PC-3 (cell line): ENCODE data around the gene VCX2. TPM values are rescaled to one million over a fixed set of nuclear protein-coding genes. Genes with fewer than 3 reads are reported as not detected.

Source experiments
- ATAC-seq: fragments of 200-7000 bp; cut with Tn5 transposase; 2 replicates; pipeline ENCODE4 v1.9.1; 2020; ENCODE audit warnings: mild to moderate bottlenecking, moderate library complexity
- BruUV-seq: library from RNA; stranded (reverse); fragments of 400-500 nt; replicated peaks from 2 replicates; lab custom pipeline; 2021; lab: Mats Ljungman, UMichigan
- CTCF ChIA-PET: fragments of 300-600 bp; sonication (Branson Sonifier 250); formaldehyde crosslinking; loops from one replicate; lab custom pipeline; 2022; ENCODE audit warnings: antibody characterized with exemption; lab: Charles Lee
- POLR2A ChIA-PET: fragments of 300-600 bp; sonication (Branson Sonifier 250); formaldehyde crosslinking; loops from one replicate; lab custom pipeline; 2022; ENCODE audit warnings: antibody characterized with exemption; ENCODE audit not compliant: unreplicated experiment; lab: Charles Lee
- DNase-seq: peaks from one replicate; pipeline ENCODE4 v3.0.0-alpha.2; 2015
- H2AFZ ChIP-seq: fragments of 300-600 bp; sonication (generic); 2 replicates; pipeline ENCODE4 v1.6.0; 2016; ENCODE audit warnings: antibody characterized with exemption, low read length
- H3F3A ChIP-seq: fragments of 300-600 bp; sonication (generic); one replicate; pipeline ENCODE4 v1.6.0; 2017; ENCODE audit warnings: antibody characterized with exemption, low read length, control low read depth, mild to moderate bottlenecking; ENCODE audit not compliant: unreplicated experiment
- H3K27ac ChIP-seq: fragments of 300-600 bp; sonication (generic); 2 replicates; pipeline ENCODE4 v1.5.1; 2016; ENCODE audit warnings: mild to moderate bottlenecking, low read length
- H3K27me3 ChIP-seq: fragments of 300-600 bp; sonication (generic); 2 replicates; pipeline ENCODE4 v1.6.1; 2016; ENCODE audit warnings: low read length, mixed read lengths
- H3K36me3 ChIP-seq: fragments of 300-600 bp; sonication (generic); 2 replicates; pipeline ENCODE4 v1.6.1; 2016; ENCODE audit warnings: low read depth, mixed run types, low read length, mixed read lengths
- H3K4me1 ChIP-seq: fragments of 300-600 bp; sonication (generic); 2 replicates; pipeline ENCODE4 v1.5.1; 2016; ENCODE audit warnings: low read length; ENCODE audit not compliant: insufficient read depth
- H3K4me2 ChIP-seq: fragments of 300-600 bp; sonication (generic); 2 replicates; pipeline ENCODE4 v1.6.0; 2016; ENCODE audit warnings: low read length
- H3K4me3 ChIP-seq: fragments of 300-600 bp; sonication (generic); 2 replicates; pipeline ENCODE4 v1.5.1; 2016; ENCODE audit warnings: mild to moderate bottlenecking, low read length, mixed read lengths
- H3K79me2 ChIP-seq: fragments of 300-600 bp; sonication (generic); 2 replicates; pipeline ENCODE4 v1.6.1; 2017; ENCODE audit warnings: low read length, mixed read lengths
- H3K9ac ChIP-seq: fragments of 300-600 bp; sonication (generic); 2 replicates; pipeline ENCODE4 v1.6.0; 2016; ENCODE audit warnings: mild to moderate bottlenecking, low read length
- H3K9me2 ChIP-seq: fragments of 300-600 bp; sonication (generic); replicated peaks from 2 replicates; pipeline ENCODE4 v1.6.1; 2016; ENCODE audit warnings: mixed run types, low read length, mixed read lengths
- H3K9me3 ChIP-seq: fragments of 300-600 bp; sonication (generic); 2 replicates; pipeline ENCODE4 v1.6.1; 2016; ENCODE audit warnings: low read length, mixed read lengths
- H4K20me1 ChIP-seq: fragments of 300-600 bp; sonication (generic); 2 replicates; pipeline ENCODE4 v1.6.1; 2016; ENCODE audit warnings: low read length, mixed read lengths
- CTCF ChIP-seq: fragments of 300-600 bp; sonication (generic); conservative IDR thresholded peaks from 2 replicates; pipeline ENCODE4 v1.5.1; 2017; ENCODE audit warnings: antibody characterized with exemption, low read depth, mild to moderate bottlenecking, low read length
- EZH2 ChIP-seq: fragments of 300-600 bp; sonication (generic); IDR thresholded peaks from one replicate; pipeline ENCODE4 v1.6.1; 2017; ENCODE audit warnings: antibody characterized with exemption, mild to moderate bottlenecking, low read length; ENCODE audit not compliant: unreplicated experiment
- EZH2phosphoT487 ChIP-seq: fragments of 300-600 bp; sonication (generic); IDR thresholded peaks from 2 replicates; pipeline ENCODE4 v1.6.1; 2018; ENCODE audit warnings: mild to moderate bottlenecking, antibody characterized with exemption, low read length, borderline replicate concordance
- intact Hi-C: fragments of 100-400 bp; cut with micrococcal nuclease; formaldehyde crosslinking; loops from 2 replicates; pipeline ENCODE4 v1.9.0; 2023
- total RNA-seq: library from RNA; depleted of rRNA; stranded (reverse); fragments of >200 nt; gene quantifications from 2 replicates; pipeline ENCODE4 v1.2.3, GENCODE V29; 2014

VCX2 gene
- total RNA-seq, 1 experiment from 2014 or later: not detected

GRCh38 chrX:8192276-8192675 is 21.2 kb upstream of the VCX2 start:
- Histone ChIP-seq H3F3A (no peaks in the 10 kb centered on the region), H3K79me2 (no peaks in the 10 kb centered on the region), H3K27ac (no peak overlapping the region), H3K4me2 (no peak overlapping the region), H3K36me3 (no peaks in the 10 kb centered on the region), H3K4me3 (no peak overlapping the region), H3K9me2 (no peaks in the 10 kb centered on the region), H3K9ac (no peak overlapping the region), H4K20me1 (no peaks in the 10 kb centered on the region), H2AFZ (no peak overlapping the region), H3K4me1 (peaks cover 15% of the 10 kb centered on the region; the same call in 1 of the 2 replicates), H3K9me3 (no peaks in the 10 kb centered on the region), H3K27me3 (no peaks in the 10 kb centered on the region)
- CTCF ChIA-PET: no interaction called here
- BruUV-seq: no TSS peak
- intact Hi-C loops: no loop called here
- no peak for TF ChIP-seq EZH2phosphoT487
- TF ChIP-seq EZH2: no peak
- TF ChIP-seq CTCF: no peak
- DNase-seq (no peak), ATAC-seq (no peak)
- POLR2A ChIA-PET: no interaction called here

GRCh38 chrX:8191022-8191421 is 20.0 kb upstream of the VCX2 start:
- no TSS peak for BruUV-seq
- ChIA-PET POLR2A (no interaction called here), CTCF (interaction anchor here (0.6 kb wide), 1 partner anchor 13 kb away, joined by 6 read pairs; no protein-coding TSS in a partner anchor)
- Histone ChIP-seq H3K36me3 (no peaks in the 10 kb centered on the region), H3K79me2 (no peaks in the 10 kb centered on the region), H3K9me2 (no peaks in the 10 kb centered on the region), H3K9me3 (no peaks in the 10 kb centered on the region), H2AFZ (peak overlapping the region; percentile 48; the same call in 1 of the 2 replicates), H3K4me1 (peaks cover 15% of the 10 kb centered on the region; the same call in 1 of the 2 replicates), H3K9ac (no peak overlapping the region), H3K27me3 (no peaks in the 10 kb centered on the region), H3F3A (no peaks in the 10 kb centered on the region), H3K4me3 (no peak overlapping the region), H3K4me2 (peak overlapping the region; percentile 39; the same call in 1 of the 2 replicates), H3K27ac (peak overlapping the region; percentile 42), H4K20me1 (no peaks in the 10 kb centered on the region)
- ATAC-seq (peak; percentile 78), DNase-seq (peak; percentile 78)
- TF ChIP-seq EZH2phosphoT487 (no peak), EZH2 (no peak), CTCF (no peak)
- intact Hi-C loops: no loop called here

DNA sequence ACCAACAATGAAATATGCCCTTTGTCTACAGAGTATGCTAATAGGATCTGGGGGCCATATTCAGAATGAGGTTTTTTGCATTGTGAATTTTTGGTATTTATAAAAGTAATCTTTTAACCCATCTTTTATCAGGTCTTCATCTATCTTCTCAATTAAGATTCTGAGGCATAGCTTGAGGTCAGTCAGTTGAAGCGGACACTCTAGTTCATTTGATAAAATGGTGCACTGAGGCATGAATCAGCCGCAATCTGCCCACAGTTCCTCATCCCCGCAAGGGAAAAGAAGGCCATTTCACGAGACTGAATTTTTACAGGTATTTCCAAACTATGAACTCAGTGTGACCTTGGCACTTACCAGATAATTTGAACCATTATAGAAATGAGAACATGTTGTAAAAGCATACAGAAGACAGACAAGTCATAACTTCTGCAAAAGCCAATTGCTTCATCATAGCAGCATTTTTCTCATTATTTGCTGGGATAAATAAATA is 19.3 kb upstream of the VCX2 start:
- Histone ChIP-seq H3K36me3 (no peaks in the 10 kb centered on the region), H3F3A (no peaks in the 10 kb centered on the region), H4K20me1 (no peaks in the 10 kb centered on the region), H3K27ac (no peak overlapping the region), H3K4me3 (no peak overlapping the region), H3K79me2 (no peaks in the 10 kb centered on the region), H3K9me2 (no peaks in the 10 kb centered on the region), H3K9ac (no peak overlapping the region), H3K9me3 (no peaks in the 10 kb centered on the region), H3K27me3 (no peaks in the 10 kb centered on the region), H2AFZ (no peak overlapping the region), H3K4me2 (no peak overlapping the region), H3K4me1 (peaks cover 15% of the 10 kb centered on the region; the same call in 1 of the 2 replicates)
- no TSS peak for BruUV-seq
- no peak for TF ChIP-seq CTCF
- TF ChIP-seq EZH2phosphoT487: no peak
- no peak for TF ChIP-seq EZH2
- ChIA-PET CTCF (no interaction called here), POLR2A (no interaction called here)
- no peak for DNase-seq
- no peak for ATAC-seq
- intact Hi-C loops: no loop called here
